ENCODE data around the gene CHRNA7. TPM values are rescaled to one million over a fixed set of nuclear protein-coding genes. Genes with fewer than 3 reads are reported as not detected.

Gene CHRNA7
- total RNA-seq, 2 experiments from 2014 or later, result 0.20 TPM; not detected in 1

GRCh38 chr15:32124726-32125125 is 94.4 kb downstream of the CHRNA7 start:
- H3K4me3 Mint-ChIP-seq, result no peak overlapping the region
- no peak for ATAC-seq

GRCh38 chr15:32125595-32125994 is 95.3 kb downstream of the CHRNA7 start:
- no peaks in the 10 kb centered on the region for H3K4me1 Mint-ChIP-seq (ENCODE audit: low read depth)
- POLR2A ChIA-PET, result no interaction called here
- H3K4me3 Mint-ChIP-seq, result no peak overlapping the region

More at GRCh38 chr15:32124726-32125125, 94.4 kb downstream of the CHRNA7 start:
- DNase-seq, result no peak
- H3K27me3 Mint-ChIP-seq, result no peaks in the 10 kb centered on the region
- intact Hi-C loops (cut with micrococcal nuclease), result no loop called here
- H3K36me3 Mint-ChIP-seq (ENCODE audit: low read depth), result no peaks in the 10 kb centered on the region
- ChIA-PET CTCF (no interaction called here), POLR2A (no interaction called here)
- no peaks in the 10 kb centered on the region for H3K9me3 Mint-ChIP-seq
- no peak for TF ChIP-seq CTCF (IDR thresholded peaks at IDR 0.05)
- no peak overlapping the region for H3K27ac Mint-ChIP-seq
- no peaks in the 10 kb centered on the region for H3K4me1 Mint-ChIP-seq (ENCODE audit: low read depth)

GRCh38 chr15:32129815-32130214 is 99.5 kb downstream of the CHRNA7 start:
- intact Hi-C loops (cut with micrococcal nuclease), result no loop called here
- no peaks in the 10 kb centered on the region for H3K9me3 Mint-ChIP-seq
- ChIA-PET POLR2A (no interaction called here), CTCF (no interaction called here)
- H3K4me3 Mint-ChIP-seq, result no peak overlapping the region
- no peak overlapping the region for H3K27ac Mint-ChIP-seq
- no peak for TF ChIP-seq CTCF (IDR thresholded peaks at IDR 0.05)
- H3K36me3 Mint-ChIP-seq (ENCODE audit: low read depth), result no peaks in the 10 kb centered on the region
- no peaks in the 10 kb centered on the region for H3K4me1 Mint-ChIP-seq (ENCODE audit: low read depth)
- H3K27me3 Mint-ChIP-seq, result peaks cover 12% of the 10 kb centered on the region
- DNase-seq (no peak), ATAC-seq (no peak)

More at GRCh38 chr15:32125595-32125994, 95.3 kb downstream of the CHRNA7 start:
- H3K36me3 Mint-ChIP-seq (ENCODE audit: low read depth), result no peaks in the 10 kb centered on the region
- ATAC-seq (no peak), DNase-seq (no peak)
- intact Hi-C loops (cut with micrococcal nuclease), result no loop called here
- TF ChIP-seq CTCF (IDR thresholded peaks at IDR 0.05), result no peak
- H3K27me3 Mint-ChIP-seq, result peaks cover 1% of the 10 kb centered on the region
- CTCF ChIA-PET, result interaction anchor here (1.2 kb wide), 1 partner anchor 8 kb away, joined by 3 read pairs; no protein-coding TSS in a partner anchor
- H3K9me3 Mint-ChIP-seq, result no peaks in the 10 kb centered on the region
- H3K27ac Mint-ChIP-seq, result no peak overlapping the region

- Mint-ChIP-seq H3K4me1 (ENCODE audit: low read depth) (no peaks in the 10 kb centered on the region), H3K27me3 (peaks cover 12% of the 10 kb centered on the region), H3K27ac (no peak overlapping the region), H3K9me3 (no peaks in the 10 kb centered on the region), H3K36me3 (ENCODE audit: low read depth) (no peaks in the 10 kb centered on the region), H3K4me3 (no peak overlapping the region)
- ChIA-PET POLR2A (no interaction called here), CTCF (no interaction called here)
- ATAC-seq, result no peak
- intact Hi-C loops (cut with micrococcal nuclease), result no loop called here
- TF ChIP-seq CTCF (IDR thresholded peaks at IDR 0.05), result no peak
- DNase-seq, result no peak
Measured at GRCh38 chr15:32130823-32131222, 100.5 kb downstream of the CHRNA7 start.

GRCh38 chr15:32131803-32132202 is 101.5 kb downstream of the CHRNA7 start:
- TF ChIP-seq CTCF (IDR thresholded peaks at IDR 0.05), result no peak
- peaks cover 12% of the 10 kb centered on the region for H3K27me3 Mint-ChIP-seq
- no peaks in the 10 kb centered on the region for H3K36me3 Mint-ChIP-seq (ENCODE audit: low read depth)
- DNase-seq, result no peak
- H3K4me3 Mint-ChIP-seq, result no peak overlapping the region
- H3K9me3 Mint-ChIP-seq, result no peaks in the 10 kb centered on the region
- intact Hi-C loops (cut with micrococcal nuclease), result no loop called here
- ChIA-PET POLR2A (no interaction called here), CTCF (no interaction called here)
- no peak for ATAC-seq
- no peaks in the 10 kb centered on the region for H3K4me1 Mint-ChIP-seq (ENCODE audit: low read depth)
- H3K27ac Mint-ChIP-seq, result no peak overlapping the region

Measured in activated CD8-positive, alpha-beta T cell treated with anti-CD3 and anti-CD28 coated beads for 36 hours (primary cell).